Ishikawa (cell line): ENCODE data around the gene ZRANB1.

Source experiments
- CEBPB ChIP-seq: IDR thresholded peaks from 2 replicates; pipeline ENCODE4 v1.6.1; 2012
- CREB1 ChIP-seq: IDR thresholded peaks from 2 replicates; pipeline ENCODE4 v1.6.1; 2012; ENCODE audit warnings: low read depth
- EP300 ChIP-seq: IDR thresholded peaks from 2 replicates; pipeline ENCODE4 v1.6.1; 2012; ENCODE audit warnings: borderline replicate concordance
- FOXM1 ChIP-seq: IDR thresholded peaks from 2 replicates; pipeline ENCODE4 v1.6.1; 2012; ENCODE audit warnings: low read depth, borderline replicate concordance
- MAX ChIP-seq: IDR thresholded peaks from 2 replicates; pipeline ENCODE4 v1.6.1; 2012
- NFIC ChIP-seq: IDR thresholded peaks from 2 replicates; pipeline ENCODE4 v1.6.1; 2012
- RAD21 ChIP-seq: IDR thresholded peaks from 2 replicates; pipeline ENCODE4 v1.6.1; 2012; ENCODE audit warnings: low read depth
- TAF1 ChIP-seq: IDR thresholded peaks from 2 replicates; pipeline ENCODE4 v1.6.1; 2012; ENCODE audit warnings: low read depth, mild to moderate bottlenecking
- TEAD4 ChIP-seq: IDR thresholded peaks from 2 replicates; pipeline ENCODE4 v1.6.1; 2012
- YY1 ChIP-seq: IDR thresholded peaks from 2 replicates; pipeline ENCODE4 v1.6.1; 2012; ENCODE audit warnings: low read depth
- ZBTB7A ChIP-seq: IDR thresholded peaks from 2 replicates; pipeline ENCODE4 v1.6.1; 2012; ENCODE audit warnings: low read depth
- TF ChIP-seq, protein P1 (sequence below): IDR thresholded peaks from 2 replicates; pipeline ENCODE4 v1.6.1; 2012; ENCODE audit warnings: low read depth, mild to moderate bottlenecking

GRCh38 chr10:125014086-125014830 is 72.3 kb downstream of the ZRANB1 start:
- TF ChIP-seq CREB1 (no peak), YY1 (no peak), TAF1 (no peak), NFIC (no peak), EP300 (no peak), ZBTB7A (no peak), FOXM1 (no peak), CEBPB (no peak), TEAD4 (no peak), MAX (no peak), RAD21 (no peak)
- TF ChIP-seq, protein P1, sequence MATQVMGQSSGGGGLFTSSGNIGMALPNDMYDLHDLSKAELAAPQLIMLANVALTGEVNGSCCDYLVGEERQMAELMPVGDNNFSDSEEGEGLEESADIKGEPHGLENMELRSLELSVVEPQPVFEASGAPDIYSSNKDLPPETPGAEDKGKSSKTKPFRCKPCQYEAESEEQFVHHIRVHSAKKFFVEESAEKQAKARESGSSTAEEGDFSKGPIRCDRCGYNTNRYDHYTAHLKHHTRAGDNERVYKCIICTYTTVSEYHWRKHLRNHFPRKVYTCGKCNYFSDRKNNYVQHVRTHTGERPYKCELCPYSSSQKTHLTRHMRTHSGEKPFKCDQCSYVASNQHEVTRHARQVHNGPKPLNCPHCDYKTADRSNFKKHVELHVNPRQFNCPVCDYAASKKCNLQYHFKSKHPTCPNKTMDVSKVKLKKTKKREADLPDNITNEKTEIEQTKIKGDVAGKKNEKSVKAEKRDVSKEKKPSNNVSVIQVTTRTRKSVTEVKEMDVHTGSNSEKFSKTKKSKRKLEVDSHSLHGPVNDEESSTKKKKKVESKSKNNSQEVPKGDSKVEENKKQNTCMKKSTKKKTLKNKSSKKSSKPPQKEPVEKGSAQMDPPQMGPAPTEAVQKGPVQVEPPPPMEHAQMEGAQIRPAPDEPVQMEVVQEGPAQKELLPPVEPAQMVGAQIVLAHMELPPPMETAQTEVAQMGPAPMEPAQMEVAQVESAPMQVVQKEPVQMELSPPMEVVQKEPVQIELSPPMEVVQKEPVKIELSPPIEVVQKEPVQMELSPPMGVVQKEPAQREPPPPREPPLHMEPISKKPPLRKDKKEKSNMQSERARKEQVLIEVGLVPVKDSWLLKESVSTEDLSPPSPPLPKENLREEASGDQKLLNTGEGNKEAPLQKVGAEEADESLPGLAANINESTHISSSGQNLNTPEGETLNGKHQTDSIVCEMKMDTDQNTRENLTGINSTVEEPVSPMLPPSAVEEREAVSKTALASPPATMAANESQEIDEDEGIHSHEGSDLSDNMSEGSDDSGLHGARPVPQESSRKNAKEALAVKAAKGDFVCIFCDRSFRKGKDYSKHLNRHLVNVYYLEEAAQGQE: no peak
